HG03442 (cell line): Measurements from ENCODE around the gene UBTF.

Source experiments
- ATAC-seq: cut with Tn5 transposase; IDR thresholded peaks from one replicate; pipeline ENCODE4 v1.9.1; 2021; ENCODE audit warnings: mild to moderate bottlenecking, moderate library complexity; ENCODE audit not compliant: unreplicated experiment

Gene UBTF

DNA sequence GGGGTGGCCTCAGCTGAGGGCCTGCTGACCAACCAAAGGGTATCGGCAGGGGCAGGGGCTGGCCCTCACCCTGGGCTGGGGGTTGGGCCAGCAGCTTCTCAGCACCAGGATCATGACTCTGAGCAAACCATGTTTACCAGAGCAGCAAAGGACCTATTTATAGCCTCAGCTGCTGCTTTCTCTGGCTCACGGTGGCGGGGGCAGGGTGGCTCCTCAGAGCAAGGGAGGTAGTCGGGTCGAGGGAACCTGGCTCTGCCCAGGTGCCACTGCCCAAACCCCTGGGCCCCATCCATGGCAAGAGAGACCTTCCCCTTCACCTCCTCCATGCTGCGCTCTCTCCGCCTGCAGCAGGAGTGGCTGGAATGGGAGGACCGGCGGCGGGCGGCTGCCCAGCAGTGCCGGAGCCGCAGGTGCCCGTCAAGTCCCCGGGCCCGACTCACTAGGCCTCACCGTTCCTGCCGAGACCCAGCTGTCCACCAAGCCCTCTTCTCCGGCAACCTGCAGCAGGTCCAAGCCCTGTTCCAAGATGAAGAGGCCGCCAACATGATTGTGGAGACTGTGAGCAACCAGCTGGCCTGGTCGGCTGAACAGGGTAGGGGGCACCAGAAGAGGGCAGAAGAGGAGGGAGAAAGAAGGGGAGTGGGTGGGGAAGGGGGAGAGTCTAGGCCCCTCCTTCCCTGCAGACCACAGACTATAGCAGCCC lies 48.8 kb downstream of the UBTF start, which contains the start of gene ASB16:
ASB16 (plus strand) TSS at position 206 of the 703 bp plus-strand sequence; CDS start at position 292, 86 bp downstream.
- ATAC-seq = no peak

DNA sequence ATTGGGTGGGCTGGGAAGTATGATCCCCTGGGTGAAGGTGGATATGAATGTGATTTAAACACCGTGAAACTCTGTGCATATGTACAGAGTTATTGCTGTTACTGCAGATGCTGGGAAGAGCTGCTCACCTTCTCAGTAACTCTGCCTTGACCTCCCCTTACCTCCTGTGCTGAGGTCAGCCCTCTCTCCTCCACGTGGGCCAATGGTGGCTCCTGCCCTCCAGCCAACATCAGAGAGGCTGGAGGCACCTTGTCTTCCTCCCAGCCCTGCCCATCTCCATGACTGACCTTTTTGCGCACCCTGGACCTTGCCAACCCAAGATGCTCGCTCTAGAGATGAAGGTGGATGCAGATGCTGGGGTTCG lies 49.4 kb downstream of the UBTF start:
- ATAC-seq = no peak

DNA sequence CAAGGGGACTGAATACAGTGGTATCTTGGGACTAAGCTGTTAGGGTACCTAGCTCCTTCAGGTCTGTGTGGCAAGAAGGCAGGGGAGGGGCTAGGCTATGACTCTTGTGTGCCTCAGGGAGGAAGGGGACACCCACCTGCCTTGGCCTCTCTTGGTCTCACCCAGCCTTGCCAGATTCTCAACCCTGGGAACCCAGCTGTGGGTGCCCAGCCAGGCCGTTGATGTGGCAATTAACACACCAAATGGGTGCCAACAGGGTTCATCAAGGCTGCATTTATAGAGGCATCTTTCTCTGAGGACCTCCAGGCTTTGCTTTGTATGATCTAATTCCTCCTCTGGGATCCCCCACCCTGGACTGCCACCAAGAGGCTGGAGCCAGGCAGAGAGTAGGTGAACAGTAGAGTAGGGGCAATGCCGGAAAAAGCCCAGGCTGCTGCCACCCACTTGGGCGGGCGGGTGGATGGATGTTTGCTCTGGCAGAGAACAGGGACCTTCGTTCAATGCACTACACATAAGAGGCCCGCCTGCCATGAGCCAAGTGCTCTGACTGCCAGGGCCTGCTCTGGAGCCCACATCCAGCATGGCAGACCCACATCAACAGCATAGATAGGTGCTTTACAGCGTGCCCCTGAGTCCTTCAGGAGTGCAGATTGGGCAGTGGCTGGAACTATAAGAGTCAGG lies 52.2 kb downstream of the UBTF start:
- ATAC-seq = no peak

DNA sequence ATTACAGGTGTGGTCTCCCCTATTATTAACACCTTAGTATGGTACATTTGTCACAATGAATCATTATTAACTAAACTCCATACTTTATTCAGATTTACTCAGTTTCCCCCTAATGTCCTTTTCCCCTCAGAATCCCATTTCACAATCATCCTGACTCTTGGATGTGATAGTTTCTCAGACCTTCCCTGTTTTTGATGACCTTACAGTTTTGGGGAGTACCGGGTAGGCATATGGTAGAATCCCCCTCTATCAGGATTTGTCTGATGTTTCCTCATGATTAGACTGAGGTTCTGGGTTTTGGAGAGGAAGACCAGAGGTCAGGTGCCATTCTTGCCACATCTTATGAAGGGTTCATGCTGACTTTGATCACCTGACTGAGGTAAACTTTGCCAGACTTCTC lies 55.0 kb downstream of the UBTF start:
- no peak for ATAC-seq

DNA sequence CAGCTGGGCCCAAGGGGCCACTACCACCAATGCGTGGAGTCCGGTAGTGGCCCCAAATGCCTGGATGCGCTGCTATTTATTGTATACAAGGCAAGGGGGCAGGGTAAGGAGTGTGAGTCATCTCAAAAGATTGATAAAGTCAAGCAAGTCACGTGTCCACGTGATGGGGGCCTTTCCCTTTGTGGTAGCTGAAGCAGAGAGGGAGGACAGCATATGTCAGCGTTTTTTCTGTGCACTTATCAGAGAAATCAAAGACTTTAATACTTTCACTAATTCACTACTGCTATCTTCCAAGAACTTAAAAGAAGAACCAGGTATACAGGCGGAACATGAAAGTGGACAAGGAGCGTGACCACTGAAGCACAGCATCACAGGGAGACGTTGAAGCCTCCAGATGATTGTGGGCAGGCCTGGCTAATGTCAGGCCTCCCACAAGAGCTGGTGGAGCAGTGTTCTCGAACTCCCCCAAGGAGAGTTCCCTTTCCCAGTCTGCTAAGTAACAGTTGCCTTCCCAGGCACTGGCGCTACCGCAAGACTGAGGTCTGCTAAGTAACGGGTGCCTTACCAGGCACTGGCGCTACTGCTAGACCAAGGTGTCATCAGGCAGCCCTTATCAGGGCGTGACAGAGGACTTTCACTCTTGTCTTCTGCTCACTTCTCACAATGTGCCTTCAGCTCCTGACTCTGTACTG lies 59.8 kb downstream of the UBTF start:
- ATAC-seq = no peak

DNA sequence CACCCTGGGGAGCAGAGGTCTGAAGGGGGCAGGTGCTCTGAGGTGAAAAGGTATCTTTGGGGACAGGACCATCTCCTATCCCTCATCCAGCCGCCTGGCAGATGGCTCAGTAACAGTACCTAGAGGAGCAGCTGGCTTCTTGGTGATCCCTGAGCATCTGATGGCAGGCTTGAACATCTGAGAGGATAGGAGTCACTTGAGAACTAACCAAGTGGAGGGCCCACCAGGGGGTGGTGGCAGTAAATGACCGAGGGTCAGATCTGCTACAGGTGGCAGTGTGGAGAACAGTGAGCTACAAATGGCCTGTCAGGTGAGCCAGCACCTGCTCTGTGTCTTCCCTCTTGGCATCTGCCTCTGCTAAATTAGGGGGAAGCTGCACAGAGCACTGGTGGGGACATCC lies 64.0 kb downstream of the UBTF start:
- ATAC-seq = no peak
